Activated T-cell treated with anti-CD3 and anti-CD28 coated beads, Interleukin-2, amount 50 U/mL, for 1 hour (primary cell): ENCODE results near the gene SUN3.
"Not testable (repeated sequence)": the region's sequence is repeated elsewhere in the genome, so short reads cannot be mapped to it uniquely, and the experiment has no call there.

Experiments
- DNase-seq: peaks from one replicate; pipeline ENCODE4 v3.0.0-alpha.2; 2020

SUN3 gene

GRCh38 chr7:48025624-48026023, 3.3 kb downstream of the SUN3 start:
- no peak for DNase-seq

DNA sequence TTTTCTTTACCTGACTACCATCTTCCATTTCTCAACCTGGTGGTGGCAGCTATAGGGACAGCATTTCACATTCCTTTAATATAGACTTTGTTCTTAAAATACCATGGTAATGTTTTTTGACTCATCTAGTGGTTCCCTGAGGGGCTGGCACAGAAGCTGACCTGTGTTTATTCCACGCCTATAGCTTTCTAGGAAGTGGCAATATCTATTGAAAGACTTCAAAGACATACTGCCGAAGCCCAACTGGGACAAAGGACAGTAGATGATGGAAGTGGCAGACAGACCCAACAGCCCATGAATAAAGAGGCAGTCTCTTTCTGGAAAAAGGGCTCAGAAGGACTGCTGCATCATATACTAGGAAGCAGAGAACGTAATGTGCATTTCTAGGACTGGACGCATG, 11.2 kb downstream of the SUN3 start:
- no peak for DNase-seq

DNA sequence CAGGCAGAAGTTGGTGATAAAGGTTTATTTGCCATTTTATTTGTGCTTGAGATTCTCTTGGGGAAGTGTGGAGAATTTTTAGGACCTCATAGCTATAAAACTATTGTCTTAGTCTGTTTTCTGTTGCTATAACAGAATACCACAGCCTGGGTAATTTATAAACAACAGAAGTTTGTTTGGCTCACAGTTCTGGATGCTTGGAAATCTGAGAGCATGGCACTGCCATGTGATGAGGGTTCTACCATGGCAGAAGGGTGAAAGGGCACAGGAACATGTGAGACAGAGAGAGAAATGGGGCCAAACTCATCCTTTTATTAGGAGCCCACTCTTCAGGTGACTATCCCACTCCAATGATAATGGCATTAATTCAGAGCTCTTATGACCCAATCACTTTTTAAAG, 12.3 kb downstream of the SUN3 start:
- no peak for DNase-seq

- DNase-seq, result no peak
Measured at GRCh38 chr7:48011951-48012350, 17.0 kb downstream of the SUN3 start.

- no peak for DNase-seq
Measured at GRCh38 chr7:48011323-48011722, 17.6 kb downstream of the SUN3 start.

GRCh38 chr7:48009954-48010353, 19.0 kb downstream of the SUN3 start:
- no peak for DNase-seq

GRCh38 chr7:48009257-48009656, 19.6 kb downstream of the SUN3 start:
- DNase-seq, result no peak

DNA sequence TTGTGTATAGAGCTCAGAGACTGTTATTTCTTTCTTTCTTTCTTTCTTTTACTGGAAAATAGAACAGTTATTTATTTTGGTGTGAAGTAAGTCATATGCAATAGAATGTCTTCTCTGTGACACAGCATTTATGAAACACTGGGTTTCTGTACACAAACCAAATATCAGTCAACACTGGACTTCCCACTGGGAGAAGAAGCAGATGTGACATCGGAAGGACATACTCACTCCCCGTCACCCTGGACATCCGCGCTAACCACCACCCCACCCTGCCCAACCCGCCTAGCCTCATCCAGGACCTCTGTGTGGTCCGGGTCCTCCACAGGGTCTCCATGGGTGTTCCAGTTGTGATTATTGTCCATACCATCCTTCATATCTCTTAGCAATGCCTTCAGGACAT, 22.0 kb downstream of the SUN3 start:
- DNase-seq, result no peak

DNA sequence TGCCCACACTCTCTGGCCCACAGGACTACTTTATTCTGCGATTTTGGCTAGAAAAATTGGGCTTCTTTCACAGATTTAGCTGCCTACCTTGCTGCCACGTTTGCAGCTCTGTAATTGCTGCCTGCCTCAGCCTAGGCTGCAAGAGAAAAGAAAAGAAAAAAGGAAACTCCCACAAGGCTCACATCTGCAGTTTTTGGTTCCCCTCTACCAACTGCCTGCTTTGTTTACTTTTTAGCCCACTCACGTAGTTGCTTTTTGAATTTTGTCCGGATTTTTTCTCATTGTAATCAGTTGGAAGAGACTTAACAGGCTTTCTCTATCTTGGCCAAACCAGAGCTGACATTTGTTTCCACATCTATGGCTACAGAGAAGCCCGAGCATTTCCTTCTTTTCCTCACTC, 24.3 kb downstream of the SUN3 start:
- no peak for DNase-seq

GRCh38 chr7:48004032-48004431, 24.9 kb downstream of the SUN3 start:
- no peak for DNase-seq

DNA sequence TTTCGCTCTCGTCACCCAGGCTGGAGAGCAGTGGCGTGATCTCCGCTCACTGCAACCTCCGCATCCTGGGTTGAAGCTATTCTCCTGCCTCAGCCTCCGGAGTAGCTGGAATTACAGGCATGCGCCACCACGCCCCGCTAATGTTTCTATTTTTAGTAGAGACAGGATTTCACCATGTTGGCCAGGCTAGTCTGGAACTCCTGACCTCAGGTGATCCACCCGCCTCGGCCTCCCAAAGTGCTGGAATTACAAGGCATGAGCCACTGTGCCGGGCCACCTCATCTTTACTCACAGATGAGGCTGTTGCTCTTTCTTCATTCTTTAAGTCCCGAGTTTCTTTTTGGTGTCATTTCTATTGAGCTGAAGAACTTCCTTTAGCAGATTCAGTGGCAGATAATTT, 28.7 kb downstream of the SUN3 start:
- DNase-seq, result not testable (repeated sequence)

GRCh38 chr7:47999413-47999812, 29.5 kb downstream of the SUN3 start:
- no peak for DNase-seq

- no peak for DNase-seq
Measured at GRCh38 chr7:47992446-47992845, 36.5 kb downstream of the SUN3 start.

DNA sequence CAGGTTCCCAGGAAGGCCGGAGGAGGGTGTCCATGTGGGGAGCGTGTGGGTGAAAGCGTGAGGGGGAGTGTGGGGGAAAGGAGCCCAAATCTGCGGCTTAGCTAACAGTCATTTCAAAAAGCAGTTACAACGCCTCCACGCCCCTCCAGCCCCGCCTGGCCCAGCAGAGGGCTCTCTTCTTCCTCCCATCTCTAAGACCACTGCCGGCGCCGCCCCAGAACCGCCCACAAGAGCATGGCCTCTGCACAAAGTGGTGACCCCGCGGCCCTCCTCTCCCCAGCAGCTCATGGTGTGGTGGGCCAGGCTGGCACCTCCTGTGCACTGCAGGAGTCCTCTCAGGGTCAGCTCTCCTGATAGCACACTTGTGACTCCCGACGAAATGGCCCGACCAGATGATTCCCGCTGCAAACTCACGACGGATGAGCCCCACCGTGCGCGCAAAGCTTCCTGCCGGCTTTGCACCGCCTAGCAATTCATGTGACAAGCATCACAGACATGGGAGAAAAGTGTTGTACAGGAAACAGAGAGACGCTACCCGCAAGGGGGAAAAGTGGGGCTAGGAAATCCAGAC, 37.1 kb downstream of the SUN3 start:
- DNase-seq, result peak; percentile 85

GRCh38 chr7:47991270-47991669, 37.6 kb downstream of the SUN3 start:
- no peak for DNase-seq

GRCh38 chr7:47990592-47990991, 38.3 kb downstream of the SUN3 start:
- no peak for DNase-seq

- DNase-seq, result not testable (repeated sequence)
Measured at GRCh38 chr7:47989607-47990400, 39.1 kb downstream of the SUN3 start.

DNA sequence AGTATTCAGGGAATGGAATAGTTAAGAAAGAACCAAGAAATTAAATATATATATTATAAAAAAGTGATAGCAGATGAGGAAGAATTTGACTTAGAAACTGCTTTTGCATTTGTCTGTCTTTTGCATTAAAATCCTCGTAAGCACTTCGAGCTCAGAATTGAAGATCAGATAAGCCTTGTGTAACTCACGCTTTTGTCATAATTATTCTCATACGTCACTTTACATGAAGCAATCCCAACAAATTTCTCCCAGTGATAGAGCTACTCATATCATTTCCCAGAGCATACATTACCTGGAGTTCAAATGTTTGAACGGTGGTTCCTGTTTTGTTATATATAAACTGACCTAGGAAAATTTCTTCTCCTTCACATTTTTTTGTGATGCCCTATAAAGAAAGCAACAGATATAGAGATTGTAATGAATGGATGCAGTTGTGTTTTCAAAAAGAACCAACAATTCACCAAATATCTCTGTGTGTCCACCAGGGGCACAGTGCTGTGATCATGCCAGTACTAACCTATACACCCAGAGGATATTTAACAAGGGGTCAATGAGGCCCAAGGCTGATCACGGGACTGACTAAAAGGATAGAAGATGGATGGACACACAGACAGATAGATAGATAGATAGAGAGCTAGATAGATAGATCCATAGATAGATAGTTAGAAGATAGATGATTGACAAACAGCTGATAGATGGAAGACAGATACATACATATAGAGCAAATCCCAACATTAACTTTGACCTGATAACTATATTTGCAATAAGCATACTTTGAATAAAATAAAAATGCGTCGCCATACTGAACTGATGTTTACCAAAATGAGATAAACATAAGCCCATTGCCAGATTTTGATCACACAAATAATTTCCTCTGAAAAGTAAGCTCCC, 40.2 kb downstream of the SUN3 start:
- no peak for DNase-seq

DNA sequence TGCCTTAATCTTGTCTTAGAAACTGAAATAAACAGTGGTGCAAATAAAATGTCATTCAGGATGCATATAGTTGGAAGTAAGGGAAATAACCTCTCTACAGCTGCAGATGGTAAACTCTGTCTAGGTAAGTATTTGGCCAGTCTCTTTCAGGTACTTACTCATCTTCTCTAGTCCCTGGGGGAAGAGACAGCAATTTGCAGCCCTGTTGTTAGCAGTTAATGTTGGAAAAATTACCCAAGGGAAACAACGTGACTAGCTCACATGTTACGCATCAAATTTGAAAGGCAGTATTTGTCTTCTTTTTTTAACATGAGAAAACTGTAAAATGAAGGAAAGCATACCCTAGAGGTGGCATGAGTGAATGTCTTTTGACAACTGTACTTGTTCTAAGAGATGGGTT, 46.3 kb downstream of the SUN3 start:
- no peak for DNase-seq

DNA sequence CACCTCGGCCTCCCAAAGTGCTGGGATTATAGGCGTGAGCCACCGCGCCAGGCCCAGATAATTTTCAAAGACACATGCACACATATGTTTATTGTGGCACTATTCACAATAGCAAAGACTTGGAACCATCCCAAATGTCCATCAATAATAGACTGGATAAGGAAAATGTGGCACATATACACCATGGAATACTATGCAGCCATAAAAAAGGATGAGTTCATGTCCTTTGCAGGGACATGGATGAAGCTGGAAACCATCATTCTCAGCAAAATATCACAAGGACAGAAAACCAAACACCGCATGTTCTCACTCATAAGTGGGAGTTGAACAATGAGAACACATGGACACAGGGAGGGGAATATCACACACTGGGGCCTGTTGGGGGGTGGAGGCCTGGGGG, 48.3 kb downstream of the SUN3 start:
- not testable (repeated sequence) for DNase-seq

GRCh38 chr7:47979832-47980181, 49.1 kb downstream of the SUN3 start:
- DNase-seq, result no peak

DNA sequence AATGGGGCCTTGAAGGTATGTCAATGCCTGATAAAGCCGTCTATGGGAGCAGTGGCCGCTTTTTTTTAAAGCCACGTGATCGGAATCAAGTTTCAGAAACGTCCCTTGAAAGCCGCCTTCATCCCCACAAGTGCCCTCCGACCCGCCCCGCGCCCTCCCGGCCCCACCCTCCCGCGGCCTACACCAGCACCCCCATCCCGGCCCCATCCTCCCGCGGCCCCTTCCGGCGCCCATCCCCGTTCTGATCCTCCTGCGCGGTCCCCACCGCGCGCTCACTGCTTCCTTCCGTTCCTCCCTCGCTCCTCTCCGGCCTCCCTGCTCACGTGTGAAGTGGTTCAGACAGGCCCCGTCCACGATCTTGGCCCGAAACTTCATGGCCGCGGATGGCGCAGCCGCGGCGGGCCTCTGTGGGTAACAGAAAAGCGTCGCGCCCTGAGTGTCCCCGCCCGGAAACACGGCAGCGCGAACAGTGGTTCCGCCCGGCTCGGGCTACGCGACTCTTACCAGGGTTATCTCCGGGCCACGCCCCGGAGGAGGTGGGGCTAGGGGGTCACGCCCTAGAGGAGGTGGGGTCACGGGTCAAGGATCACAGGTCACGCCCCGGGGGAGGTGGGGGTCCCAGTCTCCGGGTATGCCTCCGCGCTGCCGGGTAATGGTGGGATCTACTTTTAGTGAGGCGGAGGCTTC, 49.6 kb downstream of the SUN3 start, which contains the start of gene HUS1:
TSS of gene HUS1 (minus strand) at position 471 of the 687 bp plus-strand sequence. CDS start at position 375, 96 bp downstream.
- DNase-seq, result peak; percentile 93

GRCh38 chr7:47978790-47979144, 50.1 kb downstream of the SUN3 start:
- DNase-seq, result no peak
